Measurements from ENCODE around the gene IL17A.

The IL17A gene

DNA sequence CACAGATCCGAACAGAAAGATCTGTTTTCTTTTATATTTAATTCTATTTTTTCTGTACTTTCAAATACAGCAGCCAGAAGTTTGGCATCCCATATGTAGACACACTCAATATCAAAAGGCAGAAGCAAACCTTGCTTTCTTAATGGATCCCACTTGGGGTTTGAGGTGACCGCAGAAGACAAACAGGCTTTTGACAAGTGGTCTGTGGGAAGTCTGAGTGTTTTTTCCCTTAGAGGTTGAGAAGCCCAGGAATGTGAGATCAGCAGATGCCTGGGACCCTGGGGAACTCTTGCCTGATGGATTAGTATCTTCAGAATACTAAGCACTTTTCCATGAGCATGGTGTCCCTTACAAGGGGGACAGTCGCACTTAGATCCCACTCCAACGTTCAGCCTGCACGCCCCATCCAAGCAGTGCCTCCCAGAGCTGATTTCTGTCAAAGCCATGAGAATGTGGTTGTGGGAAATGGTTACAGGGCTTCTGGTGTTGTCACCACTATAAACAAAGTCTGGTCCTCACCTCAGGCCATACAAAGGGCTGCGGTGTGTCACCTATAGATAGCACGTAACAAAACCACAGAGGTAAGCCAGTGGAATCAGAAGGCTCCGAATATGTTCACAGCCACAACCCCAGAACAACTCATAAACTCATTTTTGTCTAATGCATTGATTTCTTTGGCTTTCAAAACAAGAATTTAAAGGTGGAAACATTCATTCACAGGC lies 45.4 kb downstream of the IL17A start:
- Histone ChIP-seq H3K4me1 (ENCODE audit: insufficient read depth, low read length, severe bottlenecking) (no peaks in the 10 kb centered on the region), H3K79me2 (ENCODE audit: insufficient read depth, low read length) (no peaks in the 10 kb centered on the region)
- TF ChIP-seq EZH2 (IDR thresholded peaks at IDR 0.05; ENCODE audit: borderline replicate concordance, low read length) = no peak

DNA sequence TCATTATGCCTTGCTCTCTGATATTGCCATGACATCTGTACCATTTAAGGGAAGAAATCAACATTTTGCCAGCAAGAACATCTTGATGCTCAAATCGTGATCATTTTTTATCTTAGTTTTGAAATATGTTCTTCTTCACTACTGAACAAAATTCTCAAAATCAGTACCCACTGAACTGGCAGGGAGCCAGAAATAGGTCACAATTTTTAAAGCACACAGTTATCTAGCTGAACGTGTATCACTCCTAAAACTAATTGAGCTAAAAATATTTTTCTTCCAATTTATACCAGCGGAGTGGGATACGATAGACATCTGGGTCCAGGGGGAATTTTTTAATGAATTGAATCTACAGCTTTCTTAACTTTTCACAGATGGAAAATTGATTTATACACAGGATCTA lies 46.8 kb downstream of the IL17A start:
- H3F3A ChIP-seq (ENCODE audit: insufficient read depth, low read length) = no peaks in the 10 kb centered on the region
- no peaks in the 10 kb centered on the region for H3K79me2 ChIP-seq (ENCODE audit: insufficient read depth, low read length)
- no peak overlapping the region for H2AFZ ChIP-seq (ENCODE audit: low read length)
- no peaks in the 10 kb centered on the region for H3K4me1 ChIP-seq (ENCODE audit: insufficient read depth, low read length, severe bottlenecking)
- no peaks in the 10 kb centered on the region for H3K36me3 ChIP-seq (ENCODE audit: insufficient read depth, low read length)
- H3K9ac ChIP-seq (ENCODE audit: low read length) = no peak overlapping the region
- H3K27ac ChIP-seq (ENCODE audit: low read depth, low read length, poor library complexity, severe bottlenecking) = no peak overlapping the region
- no peaks in the 10 kb centered on the region for H3K9me2 ChIP-seq (ENCODE audit: low read depth, low read length)
- H4K20me1 ChIP-seq (ENCODE audit: insufficient read depth, low read length) = no peaks in the 10 kb centered on the region
- 0 out of 2 replicates have a peak, but pooled peaks cover 4% of the 10 kb centered on the region for H3K27me3 ChIP-seq (ENCODE audit: insufficient read depth, low read length)
- no peaks in the 10 kb centered on the region for H3K9me3 ChIP-seq (ENCODE audit: low read length)
- H3K4me3 ChIP-seq (ENCODE audit: low read depth, low read length, poor library complexity, severe bottlenecking) = no peak overlapping the region
- no peak for TF ChIP-seq CTCF (IDR thresholded peaks at IDR 0.05; ENCODE audit: low read length)
- no peak for TF ChIP-seq EZH2 (IDR thresholded peaks at IDR 0.05; ENCODE audit: borderline replicate concordance, low read length)
- no peak overlapping the region for H3K4me2 ChIP-seq (ENCODE audit: low read length)

More for the DNA sequence above, 45.4 kb downstream of the IL17A start:
- H3K9me3 ChIP-seq (ENCODE audit: low read length) = no peaks in the 10 kb centered on the region
- H3F3A ChIP-seq (ENCODE audit: insufficient read depth, low read length) = no peaks in the 10 kb centered on the region
- H3K4me3 ChIP-seq (ENCODE audit: low read depth, low read length, poor library complexity, severe bottlenecking) = no peak overlapping the region
- no peaks in the 10 kb centered on the region for H3K36me3 ChIP-seq (ENCODE audit: insufficient read depth, low read length)
- no peak overlapping the region for H3K27ac ChIP-seq (ENCODE audit: low read depth, low read length, poor library complexity, severe bottlenecking)
- no peaks in the 10 kb centered on the region for H4K20me1 ChIP-seq (ENCODE audit: insufficient read depth, low read length)
- no peak overlapping the region for H2AFZ ChIP-seq (ENCODE audit: low read length)
- no peak overlapping the region for H3K4me2 ChIP-seq (ENCODE audit: low read length)
- H3K9me2 ChIP-seq (ENCODE audit: low read depth, low read length) = no peaks in the 10 kb centered on the region
- no peak overlapping the region for H3K9ac ChIP-seq (ENCODE audit: low read length)
- no peaks in the 10 kb centered on the region for H3K27me3 ChIP-seq (ENCODE audit: insufficient read depth, low read length)

DNA sequence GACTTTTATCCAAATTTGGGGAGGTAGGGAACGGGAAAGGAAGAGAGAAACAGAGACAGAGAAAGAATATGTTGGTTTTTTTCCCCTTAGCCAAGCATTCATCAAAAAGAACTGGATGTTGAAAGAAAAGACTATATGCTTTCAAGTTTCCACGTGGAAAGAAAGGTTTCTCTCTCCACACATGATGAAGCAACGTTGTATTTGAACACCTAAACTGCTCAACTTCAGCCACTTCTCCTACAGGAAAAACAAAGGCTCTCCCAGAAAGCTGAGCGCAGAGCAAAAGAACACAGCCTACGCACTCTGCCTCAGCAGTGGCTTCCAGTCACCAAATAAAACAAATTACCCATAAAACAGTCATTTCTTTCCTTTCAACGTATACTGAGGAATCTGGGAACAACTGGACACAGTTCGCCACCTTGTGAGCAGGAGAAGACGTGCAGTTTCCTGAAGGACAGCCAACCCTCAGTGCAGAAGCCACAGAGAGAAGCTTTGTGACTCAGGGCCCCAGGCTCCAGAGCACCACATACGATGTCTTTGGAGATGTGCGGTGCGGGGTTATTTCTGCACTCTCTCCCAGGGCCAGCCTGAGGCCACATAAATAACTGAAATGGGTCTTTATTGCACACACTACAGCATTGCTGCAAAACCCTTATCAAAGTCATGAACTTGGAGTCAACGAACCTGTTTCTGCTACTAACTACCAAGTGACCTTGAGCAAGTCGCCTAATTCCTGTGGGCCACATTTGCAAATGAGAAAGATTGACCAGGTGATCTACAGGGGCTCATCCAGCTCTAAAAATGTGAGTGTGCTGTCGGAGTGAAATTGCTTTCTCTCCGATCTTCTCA lies 48.0 kb downstream of the IL17A start:
- no peak overlapping the region for H3K4me2 ChIP-seq (ENCODE audit: low read length)

More for the DNA sequence above, 48.0 kb downstream of the IL17A start:
- Histone ChIP-seq H3K27ac (ENCODE audit: low read depth, low read length, poor library complexity, severe bottlenecking) (no peak overlapping the region), H3K36me3 (ENCODE audit: insufficient read depth, low read length) (no peaks in the 10 kb centered on the region), H4K20me1 (ENCODE audit: insufficient read depth, low read length) (no peaks in the 10 kb centered on the region), H3K9ac (ENCODE audit: low read length) (no peak overlapping the region), H3K4me3 (ENCODE audit: low read depth, low read length, poor library complexity, severe bottlenecking) (no peak overlapping the region), H3K4me1 (ENCODE audit: insufficient read depth, low read length, severe bottlenecking) (no peaks in the 10 kb centered on the region), H3K27me3 (ENCODE audit: insufficient read depth, low read length) (0 out of 2 replicates have a peak, but pooled peaks cover 4% of the 10 kb centered on the region), H2AFZ (ENCODE audit: low read length) (no peak overlapping the region), H3F3A (ENCODE audit: insufficient read depth, low read length) (no peaks in the 10 kb centered on the region), H3K79me2 (ENCODE audit: insufficient read depth, low read length) (no peaks in the 10 kb centered on the region), H3K9me3 (ENCODE audit: low read length) (no peaks in the 10 kb centered on the region), H3K9me2 (ENCODE audit: low read depth, low read length) (no peaks in the 10 kb centered on the region)
- TF ChIP-seq CTCF (IDR thresholded peaks at IDR 0.05; ENCODE audit: low read length) = peak; percentile 42; the same call in 1 of the 2 replicates
- no peak for TF ChIP-seq EZH2 (IDR thresholded peaks at IDR 0.05; ENCODE audit: borderline replicate concordance, low read length)

All from OCI-LY1 (cell line).